HG03108 (cell line): Measurements from ENCODE around the gene CRYBG2.
A peak's percentile ranks its signal among the peaks of the same experiment; 100 is the strongest.
"Not testable (repeated sequence)": the region's sequence is repeated elsewhere in the genome, so short reads cannot be mapped to it uniquely, and the experiment has no call there.

Experiments used
- ATAC-seq: cut with Tn5 transposase; IDR thresholded peaks from one replicate; pipeline ENCODE4 v1.9.1; 2021; ENCODE audit warnings: moderate library complexity; ENCODE audit not compliant: unreplicated experiment

Gene CRYBG2

GRCh38 chr1:26353976-26354820, at the start of gene CRYBG2:
TSS of gene CRYBG2 (minus strand) at chr1:26354130. CDS start at chr1:26346657, 7,473 bp downstream.
- no peak for ATAC-seq

- no peak for ATAC-seq
Measured at GRCh38 chr1:26403656-26404055, 49.7 kb upstream of the CRYBG2 start.

- ATAC-seq = no peak
Measured at GRCh38 chr1:26401891-26402290, 48.0 kb upstream of the CRYBG2 start.

GRCh38 chr1:26399034-26399433, 45.1 kb upstream of the CRYBG2 start:
- no peak for ATAC-seq

GRCh38 chr1:26395754-26396153, 41.8 kb upstream of the CRYBG2 start:
- no peak for ATAC-seq

- ATAC-seq = no peak
Measured at GRCh38 chr1:26391450-26391849, 37.5 kb upstream of the CRYBG2 start.

GRCh38 chr1:26389604-26390247, 35.8 kb upstream of the CRYBG2 start:
- no peak for ATAC-seq

GRCh38 chr1:26388791-26389445, 35.0 kb upstream of the CRYBG2 start:
- no peak for ATAC-seq

- ATAC-seq = no peak
Measured at GRCh38 chr1:26387447-26387846, 33.5 kb upstream of the CRYBG2 start.

- ATAC-seq = not testable (repeated sequence)
Measured at GRCh38 chr1:26385063-26385462, 31.1 kb upstream of the CRYBG2 start.

GRCh38 chr1:26384076-26384475, 30.1 kb upstream of the CRYBG2 start:
- no peak for ATAC-seq

- ATAC-seq = no peak
Measured at GRCh38 chr1:26378879-26379251, 24.9 kb upstream of the CRYBG2 start.

- peak; percentile 56 for ATAC-seq
Measured at GRCh38 chr1:26378088-26378878, 24.4 kb upstream of the CRYBG2 start.

GRCh38 chr1:26376050-26376449, 22.1 kb upstream of the CRYBG2 start:
- ATAC-seq = no peak

- ATAC-seq = no peak
Measured at GRCh38 chr1:26375081-26375480, 21.2 kb upstream of the CRYBG2 start.

GRCh38 chr1:26374361-26374760, 20.4 kb upstream of the CRYBG2 start:
- ATAC-seq = not testable (repeated sequence)

GRCh38 chr1:26373789-26374188, 19.9 kb upstream of the CRYBG2 start:
- ATAC-seq = no peak

- no peak for ATAC-seq
Measured at GRCh38 chr1:26373281-26373680, 19.4 kb upstream of the CRYBG2 start.

- ATAC-seq = not testable (repeated sequence)
Measured at GRCh38 chr1:26372611-26373010, 18.7 kb upstream of the CRYBG2 start, which contains the start of gene ZNF683. TSS of gene ZNF683 (minus strand) at chr1:26372750. CDS start at chr1:26368571, 4,179 bp downstream.

- ATAC-seq = no peak
Measured at GRCh38 chr1:26372039-26372438, 18.1 kb upstream of the CRYBG2 start.
